Measurements from ENCODE around the gene BCAS4. TPM values are rescaled to one million over a fixed set of nuclear protein-coding genes. Genes with fewer than 3 reads are reported as not detected.
"Not testable (repeated sequence)": the region's sequence is repeated elsewhere in the genome, so short reads cannot be mapped to it uniquely, and the experiment has no call there.

The BCAS4 gene
- total RNA-seq, 2 donors from 2014 or later: 6.7 to 15.0 TPM

- peak; percentile 17 to 41 for ATAC-seq
- Mint-ChIP-seq H3K4me3 (no peak overlapping the region), H3K27ac (no peak overlapping the region), H3K27me3 (no peaks in the 10 kb centered on the region), H3K36me3 (no peaks in the 10 kb centered on the region), H3K9me3 (no peaks in the 10 kb centered on the region), H3K4me1 (ENCODE audit: low read depth in 2 of 2) (no peaks in the 10 kb centered on the region)
- DNase-seq (ENCODE audit: low spot score): no peak
These were observed 73.9 kb downstream of the BCAS4 start for GRCh38 chr20:50868509-50869495.

GRCh38 chr20:50870561-50871161 is 75.8 kb downstream of the BCAS4 start:
- H3K9me3 Mint-ChIP-seq: no peaks in the 10 kb centered on the region
- ATAC-seq (no peak), DNase-seq (ENCODE audit: low spot score) (no peak)
- H3K27me3 Mint-ChIP-seq: no peaks in the 10 kb centered on the region
- no peak overlapping the region for H3K27ac Mint-ChIP-seq
- no peak overlapping the region for H3K4me3 Mint-ChIP-seq
- H3K36me3 Mint-ChIP-seq: no peaks in the 10 kb centered on the region
- peaks cover 0 to 4% of the 10 kb centered on the region in 2 donors for H3K4me1 Mint-ChIP-seq (ENCODE audit: low read depth in 2 of 2)

- DNase-seq (ENCODE audit: low spot score): peak; percentile 32
- Mint-ChIP-seq H3K36me3 (no peaks in the 10 kb centered on the region), H3K9me3 (no peaks in the 10 kb centered on the region), H3K27ac (no peak overlapping the region), H3K4me1 (ENCODE audit: low read depth in 2 of 2) (peaks cover 0 to 4% of the 10 kb centered on the region in 2 donors), H3K4me3 (no peak overlapping the region), H3K27me3 (no peaks in the 10 kb centered on the region)
- ATAC-seq: no peak
These were observed 77.9 kb downstream of the BCAS4 start for GRCh38 chr20:50872560-50873425.

GRCh38 chr20:50873585-50873984 is 78.7 kb downstream of the BCAS4 start:
- Mint-ChIP-seq H3K36me3 (no peaks in the 10 kb centered on the region), H3K27me3 (no peaks in the 10 kb centered on the region), H3K4me3 (no peak overlapping the region), H3K4me1 (ENCODE audit: low read depth in 2 of 2) (peaks cover 0 to 4% of the 10 kb centered on the region in 2 donors), H3K9me3 (no peaks in the 10 kb centered on the region), H3K27ac (no peak overlapping the region)
- DNase-seq (ENCODE audit: low spot score) (no peak), ATAC-seq (no peak)

GRCh38 chr20:50874111-50874757 is 79.4 kb downstream of the BCAS4 start:
- no peak overlapping the region for H3K4me3 Mint-ChIP-seq
- DNase-seq (ENCODE audit: low spot score): no peak
- H3K36me3 Mint-ChIP-seq: no peaks in the 10 kb centered on the region
- H3K4me1 Mint-ChIP-seq (ENCODE audit: low read depth in 2 of 2): peaks cover 0 to 4% of the 10 kb centered on the region in 2 donors
- peak in 1 of 2 donors; percentile 33 for ATAC-seq
- no peaks in the 10 kb centered on the region for H3K9me3 Mint-ChIP-seq
- H3K27ac Mint-ChIP-seq: no peak overlapping the region
- H3K27me3 Mint-ChIP-seq: no peaks in the 10 kb centered on the region

GRCh38 chr20:50874758-50875665 is 80.2 kb downstream of the BCAS4 start:
- H3K9me3 Mint-ChIP-seq: no peaks in the 10 kb centered on the region
- H3K27ac Mint-ChIP-seq: no peak overlapping the region
- H3K4me1 Mint-ChIP-seq (ENCODE audit: low read depth in 2 of 2): peaks cover 0 to 4% of the 10 kb centered on the region in 2 donors
- peak; percentile 46 for DNase-seq (ENCODE audit: low spot score)
- ATAC-seq: no peak
- H3K27me3 Mint-ChIP-seq: no peaks in the 10 kb centered on the region
- no peak overlapping the region for H3K4me3 Mint-ChIP-seq
- no peaks in the 10 kb centered on the region for H3K36me3 Mint-ChIP-seq

GRCh38 chr20:50876063-50876685 is 81.3 kb downstream of the BCAS4 start:
- no peaks in the 10 kb centered on the region for H3K36me3 Mint-ChIP-seq
- DNase-seq (ENCODE audit: low spot score): no peak
- no peak overlapping the region for H3K27ac Mint-ChIP-seq
- no peak for ATAC-seq
- H3K9me3 Mint-ChIP-seq: no peaks in the 10 kb centered on the region
- no peak overlapping the region for H3K4me3 Mint-ChIP-seq
- H3K4me1 Mint-ChIP-seq (ENCODE audit: low read depth in 2 of 2): peaks cover 0 to 4% of the 10 kb centered on the region in 2 donors
- H3K27me3 Mint-ChIP-seq: no peaks in the 10 kb centered on the region

GRCh38 chr20:50876816-50877215 is 82.0 kb downstream of the BCAS4 start:
- Mint-ChIP-seq H3K4me3 (no peak overlapping the region), H3K9me3 (no peaks in the 10 kb centered on the region), H3K36me3 (no peaks in the 10 kb centered on the region), H3K27me3 (no peaks in the 10 kb centered on the region), H3K4me1 (ENCODE audit: low read depth in 2 of 2) (peaks cover 0 to 4% of the 10 kb centered on the region in 2 donors), H3K27ac (no peak overlapping the region)
- ATAC-seq: no peak
- no peak for DNase-seq (ENCODE audit: low spot score)

- no peak for DNase-seq (ENCODE audit: low spot score)
- H3K27ac Mint-ChIP-seq: no peak overlapping the region
- no peaks in the 10 kb centered on the region for H3K9me3 Mint-ChIP-seq
- H3K4me3 Mint-ChIP-seq: no peak overlapping the region
- H3K27me3 Mint-ChIP-seq: no peaks in the 10 kb centered on the region
- no peaks in the 10 kb centered on the region for H3K36me3 Mint-ChIP-seq
- ATAC-seq: no peak
- H3K4me1 Mint-ChIP-seq (ENCODE audit: low read depth in 2 of 2): peaks cover 0 to 4% of the 10 kb centered on the region in 2 donors
These were observed 82.4 kb downstream of the BCAS4 start for GRCh38 chr20:50877232-50877743.

GRCh38 chr20:50879649-50880550 is 85.0 kb downstream of the BCAS4 start:
- H3K4me3 Mint-ChIP-seq: no peak overlapping the region
- ATAC-seq (peak in 1 of 2 donors; percentile 50), DNase-seq (ENCODE audit: low spot score) (no peak)
- no peaks in the 10 kb centered on the region for H3K4me1 Mint-ChIP-seq (ENCODE audit: low read depth in 2 of 2)
- no peaks in the 10 kb centered on the region for H3K9me3 Mint-ChIP-seq
- H3K27ac Mint-ChIP-seq: no peak overlapping the region
- no peaks in the 10 kb centered on the region for H3K27me3 Mint-ChIP-seq
- H3K36me3 Mint-ChIP-seq: no peaks in the 10 kb centered on the region

GRCh38 chr20:50881759-50882424 is 87.0 kb downstream of the BCAS4 start:
- not testable (repeated sequence) for DNase-seq (ENCODE audit: low spot score)

More at GRCh38 chr20:50881759-50882424, 87.0 kb downstream of the BCAS4 start:
- not testable (repeated sequence) for ATAC-seq; H3K9me3 Mint-ChIP-seq; H3K4me3 Mint-ChIP-seq; H3K27me3 Mint-ChIP-seq; H3K4me1 Mint-ChIP-seq (ENCODE audit: low read depth in 2 of 2); H3K27ac Mint-ChIP-seq; H3K36me3 Mint-ChIP-seq

Data from natural killer cell treated with Interleukin-12 subunit alpha and Interleukin-12 subunit beta and Interleukin-15 and Interleukin-18, amount 100 ng/mL, for 72 hours (primary cell).